Vagina (tissue), 2 donors: ENCODE measurements around the gene CLEC4G. TPM values are rescaled to one million over a fixed set of nuclear protein-coding genes. Genes with fewer than 3 reads are reported as not detected.

Source experiments
- DNase-seq, 2 donors: peaks; one replicate each; pipeline ENCODE4 v3.0.0-alpha.2; 2017; ENCODE audit errors: extremely low spot score in 2 of 2
- H3K27ac ChIP-seq: fragments of 200-600 bp; sonication (generic); one replicate; pipeline ENCODE4 v1.5.1; 2019
- H3K27me3 ChIP-seq: fragments of 200-600 bp; sonication (generic); one replicate; pipeline ENCODE4 v1.5.1; 2019
- H3K36me3 ChIP-seq, 2 donors: fragments of 200-600 bp; sonication (generic); one replicate each; pipeline ENCODE4 v1.5.1; 2017 to 2019
- H3K4me1 ChIP-seq: fragments of 200-600 bp; sonication (generic); one replicate; pipeline ENCODE4 v1.5.1; 2019
- H3K4me3 ChIP-seq, 2 donors: fragments of 200-600 bp; sonication (generic); 1 replicate in 1 of 2; 2 replicates in 1 of 2; pipeline ENCODE4 v1.5.1; 2016 to 2019
- H3K9me3 ChIP-seq: fragments of 200-600 bp; sonication (generic); one replicate; pipeline ENCODE4 v1.5.1; 2019
- CTCF ChIP-seq, 3 experiments: fragments of 450-650 bp in 2 of 3; fragments of 200-600 bp in 1 of 3; sonication (generic) in 1 of 3; IDR thresholded peaks; one replicate each; pipeline ENCODE4 v1.5.1; 2017 to 2019; ENCODE audit warnings: antibody characterized with exemption in 3 of 3, mild to moderate bottlenecking in 2 of 3, moderate library complexity in 2 of 3
- POLR2A ChIP-seq, 2 donors: fragments of 450-650 bp; IDR thresholded peaks; one replicate each; pipeline ENCODE4 v1.6.1; 2017; ENCODE audit warnings: antibody characterized with exemption in 2 of 2, mild to moderate bottlenecking in 2 of 2, moderate library complexity in 2 of 2
- POLR2AphosphoS5 ChIP-seq, 2 donors: sonication (generic); formaldehyde crosslinking; IDR thresholded peaks; one replicate each; pipeline ENCODE4 v1.9.0; 2017; ENCODE audit warnings: antibody characterized with exemption in 2 of 2, mild to moderate bottlenecking in 2 of 2, low read depth in 1 of 2; ENCODE audit not compliant: insufficient read depth in 1 of 2
- intact Hi-C: fragments of 100-400 bp; cut with DNase I; formaldehyde crosslinking; loops from one replicate; pipeline ENCODE4 v1.15.1; 2023
- total RNA-seq: library from RNA; depleted of rRNA; stranded (reverse); fragments of >200 nt; gene quantifications from one replicate; pipeline ENCODE4 v1.2.3, GENCODE V29; 2016

Gene CLEC4G
- total RNA-seq, 1 donor from 2014 or later: 0.98 TPM

- Histone ChIP-seq H3K27ac (no peak overlapping the region), H3K4me3 (no peak overlapping the region), H3K9me3 (no peaks in the 10 kb centered on the region), H3K4me1 (no peaks in the 10 kb centered on the region), H3K27me3 (no peaks in the 10 kb centered on the region), H3K36me3 (no peaks in the 10 kb centered on the region)
- TF ChIP-seq POLR2A (IDR thresholded peaks at IDR 0.05) (no peak), POLR2AphosphoS5 (IDR thresholded peaks at IDR 0.05; ENCODE audit: insufficient read depth in 1 of 2, low read depth in 1 of 2) (no peak), CTCF (IDR thresholded peaks at IDR 0.05) (no peak)
- intact Hi-C loops: no loop called here
- no peak for DNase-seq
Measured at GRCh38 chr19:7742991-7743390, 11.1 kb upstream of the CLEC4G start.

DNA sequence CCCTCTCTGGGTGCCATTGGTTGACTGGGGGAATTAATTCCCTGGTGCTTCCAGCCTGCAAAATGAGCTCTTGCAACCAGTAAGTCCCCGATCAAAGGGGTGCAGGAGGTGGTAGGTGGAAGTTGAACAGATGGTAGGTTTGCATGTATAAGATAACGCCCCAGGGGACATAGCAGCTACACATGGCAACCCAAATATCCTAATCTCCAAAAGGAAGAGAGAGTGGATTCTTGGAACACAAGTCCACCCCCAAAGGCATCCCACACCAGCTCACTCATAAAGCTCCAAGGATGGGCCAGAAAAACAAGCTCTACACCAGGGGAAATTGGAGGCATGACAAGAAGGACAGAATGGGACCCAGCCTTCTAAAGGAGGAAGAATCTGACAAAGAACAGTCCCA lies 10.7 kb upstream of the CLEC4G start:
- DNase-seq: no peak
- Histone ChIP-seq H3K27ac (no peak overlapping the region), H3K4me3 (no peak overlapping the region), H3K4me1 (no peaks in the 10 kb centered on the region), H3K27me3 (no peaks in the 10 kb centered on the region), H3K9me3 (no peaks in the 10 kb centered on the region), H3K36me3 (no peaks in the 10 kb centered on the region)
- no peak for TF ChIP-seq POLR2AphosphoS5 (IDR thresholded peaks at IDR 0.05; ENCODE audit: insufficient read depth in 1 of 2, low read depth in 1 of 2)
- TF ChIP-seq CTCF (IDR thresholded peaks at IDR 0.05): no peak
- no peak for TF ChIP-seq POLR2A (IDR thresholded peaks at IDR 0.05)
- intact Hi-C loops: no loop called here

DNA sequence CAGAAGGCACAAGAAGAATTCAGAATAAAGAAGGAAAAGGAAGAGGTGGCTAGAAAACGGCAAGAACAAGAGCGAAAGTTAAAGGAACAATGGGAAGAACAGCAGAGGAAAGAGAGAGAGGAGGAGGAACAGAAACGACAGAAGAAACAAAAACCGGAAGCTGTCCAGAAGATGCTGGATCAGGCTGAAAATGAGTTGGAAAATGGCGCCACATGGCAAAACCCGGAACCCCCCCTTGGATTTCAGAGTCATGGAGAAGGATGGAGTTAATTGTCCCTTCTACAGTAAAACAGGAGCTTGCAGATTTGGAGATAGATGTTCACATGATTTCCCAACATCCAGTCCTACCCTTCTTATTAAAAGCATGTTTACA lies 8.8 kb upstream of the CLEC4G start:
- no peaks in the 10 kb centered on the region for H3K36me3 ChIP-seq
- no peak for DNase-seq
- H3K27me3 ChIP-seq: no peaks in the 10 kb centered on the region
- H3K4me3 ChIP-seq: no peak overlapping the region
- H3K9me3 ChIP-seq: no peaks in the 10 kb centered on the region
- intact Hi-C loops: no loop called here
- no peak for TF ChIP-seq POLR2AphosphoS5 (IDR thresholded peaks at IDR 0.05; ENCODE audit: insufficient read depth in 1 of 2, low read depth in 1 of 2)
- no peak for TF ChIP-seq CTCF (IDR thresholded peaks at IDR 0.05)
- no peak for TF ChIP-seq POLR2A (IDR thresholded peaks at IDR 0.05)
- H3K4me1 ChIP-seq: no peaks in the 10 kb centered on the region
- no peak overlapping the region for H3K27ac ChIP-seq

- no peak for DNase-seq
- TF ChIP-seq CTCF (IDR thresholded peaks at IDR 0.05) (no peak), POLR2AphosphoS5 (IDR thresholded peaks at IDR 0.05; ENCODE audit: insufficient read depth in 1 of 2, low read depth in 1 of 2) (no peak), POLR2A (IDR thresholded peaks at IDR 0.05) (no peak)
- no peaks in the 10 kb centered on the region for H3K36me3 ChIP-seq
- intact Hi-C loops: no loop called here
- no peak overlapping the region for H3K4me3 ChIP-seq
- H3K4me1 ChIP-seq: no peaks in the 10 kb centered on the region
- H3K27ac ChIP-seq: no peak overlapping the region
- no peaks in the 10 kb centered on the region for H3K9me3 ChIP-seq
- no peaks in the 10 kb centered on the region for H3K27me3 ChIP-seq
Measured at GRCh38 chr19:7739801-7740681, 8.1 kb upstream of the CLEC4G start.

- Histone ChIP-seq H3K36me3 (no peaks in the 10 kb centered on the region), H3K4me3 (no peak overlapping the region), H3K27me3 (no peaks in the 10 kb centered on the region), H3K4me1 (no peaks in the 10 kb centered on the region), H3K27ac (no peak overlapping the region), H3K9me3 (no peaks in the 10 kb centered on the region)
- intact Hi-C loops: no loop called here
- DNase-seq: no peak
- TF ChIP-seq CTCF (IDR thresholded peaks at IDR 0.05) (no peak), POLR2A (IDR thresholded peaks at IDR 0.05) (no peak), POLR2AphosphoS5 (IDR thresholded peaks at IDR 0.05; ENCODE audit: insufficient read depth in 1 of 2, low read depth in 1 of 2) (no peak)
Measured at GRCh38 chr19:7739211-7739755, 7.4 kb upstream of the CLEC4G start.
